HFFc6 (cell line): ENCODE data around the gene LILRB3. TPM values are rescaled to one million over a fixed set of nuclear protein-coding genes. Genes with fewer than 3 reads are reported as not detected.
A peak's percentile ranks its signal among the peaks of the same experiment; 100 is the strongest.
"Not testable (repeated sequence)": the region's sequence is repeated elsewhere in the genome, so short reads cannot be mapped to it uniquely, and the experiment has no call there.

Source experiments
- DNase-seq: peaks from one replicate; pipeline ENCODE4 v3.0.0-alpha.2; 2018
- H3K27ac Mint-ChIP-seq: 2 replicates; pipeline ENCODE4 v1.8.0; 2020; ENCODE audit warnings: mild to moderate bottlenecking, mixed read lengths
- H3K27me3 Mint-ChIP-seq: 2 replicates; pipeline ENCODE4 v1.8.0; 2021; ENCODE audit warnings: mild to moderate bottlenecking, moderate library complexity, mixed read lengths; ENCODE audit not compliant: insufficient read depth
- H3K36me3 Mint-ChIP-seq: 2 replicates; pipeline ENCODE4 v1.8.0; 2021; ENCODE audit warnings: low read depth, mixed read lengths
- H3K4me1 Mint-ChIP-seq: 2 replicates; pipeline ENCODE4 v1.8.0; 2020; ENCODE audit warnings: low read depth, mixed read lengths
- H3K4me3 Mint-ChIP-seq: 2 replicates; pipeline ENCODE4 v1.8.0; 2020; ENCODE audit warnings: mild to moderate bottlenecking, moderate library complexity, mixed read lengths
- H3K9me3 Mint-ChIP-seq: 2 replicates; pipeline ENCODE4 v1.8.0; 2020; ENCODE audit warnings: mild to moderate bottlenecking, mixed read lengths
- total RNA-seq, 6 experiments: library from RNA; stranded (reverse); fragmentation: NEBNext Ultra II Directional; extraction: Animal tissue kit (Norgen Biotek cat#: 25700); gene quantifications; 2 replicates in 1 of 6; 3 replicates in 5 of 6; pipeline ENCODE4 v1.2.3, GENCODE V29; 2021
- TF ChIP-seq, protein P1 (sequence below): fragments of 200-600 bp; sonication (generic); IDR thresholded peaks from 2 replicates; pipeline ENCODE4 v1.5.0; 2021; ENCODE audit warnings: antibody characterized with exemption, mild to moderate bottlenecking

The LILRB3 gene
- total RNA-seq, 6 experiments from 2014 or later, result not detected

DNA sequence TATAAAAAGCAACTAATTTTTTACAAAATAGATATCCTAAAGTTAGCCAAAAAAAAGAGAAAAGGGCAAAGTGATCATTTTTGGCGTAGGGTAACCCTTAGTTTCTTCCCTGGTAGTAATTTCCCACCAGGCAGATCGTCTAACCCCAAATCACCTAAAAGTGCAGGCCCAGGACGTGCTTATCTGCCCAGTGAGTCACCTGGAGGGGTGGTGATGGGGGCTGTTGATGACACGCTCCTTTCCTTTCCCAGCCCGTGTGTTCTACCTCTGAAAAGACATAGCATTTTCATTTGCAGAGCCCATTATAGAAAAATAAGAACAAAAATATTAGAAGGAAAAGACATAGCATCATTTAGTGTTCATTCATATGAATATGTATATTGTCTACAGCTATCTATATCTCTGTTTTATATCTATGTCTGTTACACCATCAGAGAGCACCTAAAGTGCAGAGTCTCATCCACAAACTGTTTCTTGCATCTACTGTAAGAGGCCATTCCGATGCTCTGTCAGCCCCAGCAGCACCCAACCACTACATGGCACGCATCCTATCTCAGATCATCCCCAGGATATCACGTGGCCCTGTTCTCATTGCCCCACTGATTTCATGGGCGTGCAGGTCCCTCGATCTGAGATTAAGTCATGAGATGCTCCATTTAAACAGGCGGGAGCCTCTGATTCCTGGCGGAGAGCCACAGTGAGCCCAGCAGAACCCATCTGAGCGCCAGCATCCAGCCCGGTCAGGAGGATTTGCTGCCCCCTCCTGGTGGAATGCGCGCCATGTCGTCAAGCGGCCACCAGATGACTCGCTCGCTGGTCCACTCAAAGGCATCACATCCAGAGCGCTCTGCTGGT, 8.5 kb upstream of the LILRB3 start:
- TF ChIP-seq, protein P1, sequence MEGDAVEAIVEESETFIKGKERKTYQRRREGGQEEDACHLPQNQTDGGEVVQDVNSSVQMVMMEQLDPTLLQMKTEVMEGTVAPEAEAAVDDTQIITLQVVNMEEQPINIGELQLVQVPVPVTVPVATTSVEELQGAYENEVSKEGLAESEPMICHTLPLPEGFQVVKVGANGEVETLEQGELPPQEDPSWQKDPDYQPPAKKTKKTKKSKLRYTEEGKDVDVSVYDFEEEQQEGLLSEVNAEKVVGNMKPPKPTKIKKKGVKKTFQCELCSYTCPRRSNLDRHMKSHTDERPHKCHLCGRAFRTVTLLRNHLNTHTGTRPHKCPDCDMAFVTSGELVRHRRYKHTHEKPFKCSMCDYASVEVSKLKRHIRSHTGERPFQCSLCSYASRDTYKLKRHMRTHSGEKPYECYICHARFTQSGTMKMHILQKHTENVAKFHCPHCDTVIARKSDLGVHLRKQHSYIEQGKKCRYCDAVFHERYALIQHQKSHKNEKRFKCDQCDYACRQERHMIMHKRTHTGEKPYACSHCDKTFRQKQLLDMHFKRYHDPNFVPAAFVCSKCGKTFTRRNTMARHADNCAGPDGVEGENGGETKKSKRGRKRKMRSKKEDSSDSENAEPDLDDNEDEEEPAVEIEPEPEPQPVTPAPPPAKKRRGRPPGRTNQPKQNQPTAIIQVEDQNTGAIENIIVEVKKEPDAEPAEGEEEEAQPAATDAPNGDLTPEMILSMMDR, result peak; percentile 94
- H3K36me3 Mint-ChIP-seq, result no peaks in the 10 kb centered on the region
- H3K27me3 Mint-ChIP-seq, result peaks cover 32% of the 10 kb centered on the region
- H3K9me3 Mint-ChIP-seq, result no peaks in the 10 kb centered on the region
- peaks cover 10% of the 10 kb centered on the region; the same call in 1 of the 2 replicates for H3K4me1 Mint-ChIP-seq
- no peak overlapping the region for H3K4me3 Mint-ChIP-seq
- DNase-seq, result peak; percentile 64
- H3K27ac Mint-ChIP-seq, result no peak overlapping the region

DNA sequence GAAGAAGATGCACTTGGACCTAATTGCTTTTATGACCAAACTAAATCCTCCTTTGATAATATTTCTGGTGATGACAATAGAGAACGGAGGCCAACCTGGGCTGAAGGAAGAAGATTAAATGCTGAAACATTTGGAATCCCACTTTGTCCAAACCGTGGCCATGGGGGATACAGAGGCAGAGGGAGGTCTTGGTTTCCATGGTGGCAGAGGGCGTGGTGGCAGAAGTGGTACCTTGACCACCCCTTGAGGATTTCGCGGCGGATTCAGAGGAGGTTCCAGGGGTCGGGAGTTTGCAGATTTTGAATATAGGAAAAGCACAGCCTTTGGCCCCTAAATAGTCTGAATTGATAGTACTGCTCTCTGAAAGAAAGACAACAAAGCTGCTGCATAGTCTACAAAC, 7.2 kb upstream of the LILRB3 start:
- TF ChIP-seq, protein P1, result no peak
- peaks cover 28% of the 10 kb centered on the region for H3K27me3 Mint-ChIP-seq

DNA sequence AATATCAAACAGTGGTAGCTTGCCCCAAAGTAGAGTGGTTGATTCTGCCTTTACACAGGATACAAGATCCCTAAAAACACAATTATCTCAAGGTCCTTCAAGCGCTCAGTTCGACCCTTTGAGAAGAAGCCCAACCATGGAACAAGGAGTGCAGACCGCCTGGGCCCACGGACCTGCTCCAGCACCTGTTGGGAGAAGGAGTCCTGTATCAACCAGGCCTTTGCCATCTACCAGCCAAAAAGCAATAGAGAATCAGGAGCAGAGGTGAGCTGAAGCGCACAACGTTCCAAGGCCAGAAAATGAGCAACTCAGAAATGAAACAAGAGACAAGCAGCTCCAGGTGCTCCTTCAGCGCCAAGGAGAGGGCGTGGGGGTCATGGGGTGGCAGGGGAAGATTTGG, 6.3 kb upstream of the LILRB3 start:
- Mint-ChIP-seq H3K4me1 (peaks cover 10% of the 10 kb centered on the region; the same call in 1 of the 2 replicates), H3K9me3 (no peaks in the 10 kb centered on the region), H3K4me3 (no peak overlapping the region), H3K27me3 (peaks cover 30% of the 10 kb centered on the region), H3K36me3 (no peaks in the 10 kb centered on the region), H3K27ac (no peak overlapping the region)
- DNase-seq, result no peak
- TF ChIP-seq, protein P1, result no peak

More for the DNA sequence above, 7.2 kb upstream of the LILRB3 start:
- H3K4me3 Mint-ChIP-seq, result no peak overlapping the region
- peaks cover 10% of the 10 kb centered on the region; the same call in 1 of the 2 replicates for H3K4me1 Mint-ChIP-seq
- no peak overlapping the region for H3K27ac Mint-ChIP-seq
- no peaks in the 10 kb centered on the region for H3K36me3 Mint-ChIP-seq
- no peak for DNase-seq
- H3K9me3 Mint-ChIP-seq, result no peaks in the 10 kb centered on the region

DNA sequence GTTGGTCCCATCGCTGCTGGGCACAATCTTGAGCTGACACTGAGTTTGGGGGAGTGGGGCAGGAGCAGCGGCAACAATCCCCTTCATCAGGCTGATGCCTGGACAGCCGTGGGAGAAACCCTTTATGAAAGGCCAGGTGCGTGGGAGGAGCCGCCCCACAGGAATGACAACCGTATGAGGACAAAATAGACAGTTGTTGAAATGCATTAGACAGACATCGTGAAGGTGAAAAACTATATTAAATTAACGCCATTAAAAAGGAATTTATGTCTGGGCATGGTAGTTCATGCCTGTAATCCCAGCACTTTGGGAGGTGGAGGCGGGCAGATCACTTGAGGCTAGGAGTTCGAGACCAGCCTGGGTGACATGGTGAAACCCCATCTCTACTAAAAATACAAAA, 1.8 kb upstream of the LILRB3 start:
- not testable (repeated sequence) for H3K9me3 Mint-ChIP-seq, H3K27ac Mint-ChIP-seq, H3K4me1 Mint-ChIP-seq, DNase-seq, H3K36me3 Mint-ChIP-seq, H3K4me3 Mint-ChIP-seq
- peaks cover 28% of the 10 kb centered on the region for H3K27me3 Mint-ChIP-seq

DNA sequence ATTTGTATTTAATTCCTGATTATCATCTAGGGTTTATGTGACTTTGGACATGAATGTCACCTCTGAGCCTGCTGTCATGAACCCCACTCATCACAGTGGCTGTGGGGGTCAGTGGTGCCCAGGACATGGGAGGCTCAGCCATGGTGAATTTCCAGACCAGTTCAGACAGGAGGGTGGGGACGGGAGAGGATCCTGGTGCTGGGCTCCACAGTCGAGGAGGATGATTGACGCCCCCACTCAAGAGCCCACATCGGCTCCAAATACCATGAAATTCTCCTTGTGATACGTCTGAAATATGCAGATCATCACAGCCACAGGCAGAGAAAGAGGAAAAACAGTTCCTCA, 1.1 kb upstream of the LILRB3 start:
- not testable (repeated sequence) for H3K4me3 Mint-ChIP-seq, H3K36me3 Mint-ChIP-seq, H3K4me1 Mint-ChIP-seq, H3K9me3 Mint-ChIP-seq, DNase-seq, H3K27ac Mint-ChIP-seq
- peaks cover 26% of the 10 kb centered on the region for H3K27me3 Mint-ChIP-seq

DNA sequence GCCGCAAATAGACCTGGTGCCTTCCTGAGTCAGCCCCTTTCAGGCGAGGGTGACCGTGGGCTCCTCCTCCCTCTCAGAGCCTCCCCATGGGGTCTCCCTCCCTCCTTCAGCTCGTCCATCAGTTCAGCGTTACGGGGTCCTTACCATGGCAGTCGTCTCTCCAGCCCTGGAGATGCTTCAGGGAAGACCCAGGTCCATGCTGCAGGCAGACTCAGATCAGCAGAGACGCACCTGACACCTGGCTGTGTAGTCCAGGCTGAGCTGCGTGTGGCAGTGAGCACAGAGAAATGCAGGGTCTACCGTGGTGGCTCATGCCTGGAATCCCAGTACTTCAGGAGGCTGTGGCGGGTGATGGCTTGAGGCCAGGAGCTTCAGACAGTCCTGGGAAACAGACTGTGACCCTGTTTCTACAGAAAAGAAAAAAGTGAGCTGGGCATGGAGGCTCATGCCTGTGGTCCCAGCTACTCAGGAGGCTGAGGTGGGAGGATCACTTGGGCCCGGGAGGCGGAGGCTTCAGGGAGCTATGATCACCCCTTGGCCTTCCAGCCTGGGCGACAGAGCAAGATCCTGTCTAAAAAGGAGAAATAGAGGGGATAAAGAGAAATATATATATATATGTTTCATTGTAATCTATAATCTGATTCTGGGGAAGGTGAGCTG, 600 bp upstream of the LILRB3 start:
- not testable (repeated sequence) for DNase-seq, H3K4me1 Mint-ChIP-seq, H3K9me3 Mint-ChIP-seq, H3K27ac Mint-ChIP-seq, H3K4me3 Mint-ChIP-seq, H3K36me3 Mint-ChIP-seq
- H3K27me3 Mint-ChIP-seq, result peaks cover 21% of the 10 kb centered on the region

DNA sequence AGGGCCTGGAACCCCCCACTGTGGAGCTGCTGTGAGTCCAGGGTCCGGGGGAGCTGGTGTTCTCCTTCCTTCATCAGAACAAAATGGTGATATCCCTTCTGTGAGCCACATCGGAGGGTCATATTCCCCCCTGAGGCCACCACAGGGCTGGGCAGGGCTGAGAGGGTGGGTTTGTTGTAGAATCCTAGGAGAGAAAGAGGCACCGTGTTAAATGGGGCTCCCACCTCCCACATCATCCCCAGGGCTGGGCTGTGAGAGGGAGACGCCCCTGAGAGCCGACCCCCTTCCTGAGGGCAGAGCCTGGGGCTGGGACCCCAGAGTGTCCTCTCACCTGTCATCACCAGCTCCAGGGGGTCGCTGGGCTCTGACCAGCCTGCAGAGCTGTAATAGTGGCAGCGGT, 860 bp downstream of the LILRB3 start:
- not testable (repeated sequence) for H3K4me1 Mint-ChIP-seq, H3K36me3 Mint-ChIP-seq, H3K27ac Mint-ChIP-seq, H3K9me3 Mint-ChIP-seq, H3K4me3 Mint-ChIP-seq, DNase-seq
- H3K27me3 Mint-ChIP-seq, result peaks cover 14% of the 10 kb centered on the region

DNA sequence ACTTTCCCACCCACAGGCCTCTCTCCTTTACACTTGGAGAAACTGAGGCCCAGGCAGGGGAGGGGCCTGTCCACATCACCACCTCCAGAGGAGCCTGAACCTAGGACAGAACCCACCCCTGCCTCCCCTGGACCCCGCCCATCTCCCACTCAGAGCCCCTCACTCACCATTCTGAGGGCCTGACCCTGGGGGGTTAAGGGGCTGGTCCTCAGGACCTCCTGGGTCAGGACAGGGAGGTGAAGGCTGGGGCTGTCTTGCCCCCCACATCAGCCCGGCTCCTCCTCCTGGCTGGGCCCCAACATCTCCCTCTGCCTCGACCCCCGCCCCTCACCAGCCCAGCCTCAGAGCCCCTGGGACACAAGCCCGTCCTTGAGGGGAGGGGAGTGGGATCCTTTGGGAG, 3.1 kb downstream of the LILRB3 start:
- H3K36me3 Mint-ChIP-seq, H3K4me1 Mint-ChIP-seq, H3K4me3 Mint-ChIP-seq, H3K9me3 Mint-ChIP-seq, DNase-seq, H3K27ac Mint-ChIP-seq: not testable (repeated sequence)
- H3K27me3 Mint-ChIP-seq, result peaks cover 14% of the 10 kb centered on the region
